HEK293 (cell line): ENCODE results near the gene TDRKH.

Source experiments
- CTCF ChIA-PET: fragments of 350-600 bp; formaldehyde crosslinking; extraction: SDS; loops from one replicate; lab custom pipeline; 2021; ENCODE audit warnings: antibody characterized with exemption; lab: Yijun Ruan, JAX
- POLR2A ChIA-PET: fragments of 300-600 bp; formaldehyde crosslinking; extraction: SDS; loops from one replicate; lab custom pipeline; 2020; ENCODE audit warnings: antibody characterized with exemption, inconsistent platforms; lab: Yijun Ruan, JAX
- H3K27ac ChIP-seq: fragments of 200-500 bp; sonication (Bioruptor generic); 2 replicates; pipeline ENCODE4 v1.5.1; 2014; ENCODE audit warnings: low read depth, low read length, control low read depth, inconsistent platforms; ENCODE audit errors: extremely low read depth
- H3K36me3 ChIP-seq, 2 experiments: fragments of 200-500 bp in 1 of 2; sonication (Bioruptor generic) in 1 of 2; 1 replicate in 1 of 2; 2 replicates in 1 of 2; pipeline ENCODE4 v1.5.1; 2014 to 2017; ENCODE audit warnings: inconsistent platforms in 2 of 2, low read length in 2 of 2; ENCODE audit not compliant: control insufficient read depth in 2 of 2, insufficient read depth in 1 of 2
- H3K4me1 ChIP-seq: fragments of 200-500 bp; sonication (Bioruptor generic); 2 replicates; pipeline ENCODE4 v1.5.1; 2014; ENCODE audit warnings: mild to moderate bottlenecking, low read length, inconsistent platforms; ENCODE audit not compliant: control insufficient read depth, insufficient read depth
- H3K4me3 ChIP-seq: 2 replicates; pipeline ENCODE4 v1.5.1; 2011; ENCODE audit warnings: low read depth, mild to moderate bottlenecking, control low read depth, low read length, moderate library complexity
- H3K9me3 ChIP-seq: fragments of 200-500 bp; sonication (Bioruptor generic); 2 replicates; pipeline ENCODE4 v1.5.1; 2014; ENCODE audit warnings: low read depth, low read length, inconsistent platforms; ENCODE audit not compliant: control insufficient read depth, insufficient read depth
- FEZF1 ChIP-seq: fragments of 450-650 bp; formaldehyde crosslinking; IDR thresholded peaks from 2 replicates; pipeline ENCODE4 v1.5.1; 2016; ENCODE audit warnings: missing biosample characterization, missing genetic modification characterization
- YY1 ChIP-seq: fragments of 450-650 bp; formaldehyde crosslinking; IDR thresholded peaks from 2 replicates; pipeline ENCODE4 v1.5.1; 2018; ENCODE audit warnings: missing biosample characterization, missing genetic modification characterization
- ZBTB21 ChIP-seq: fragments of 450-650 bp; formaldehyde crosslinking; IDR thresholded peaks from 2 replicates; pipeline ENCODE4 v1.5.1; 2017; ENCODE audit warnings: missing biosample characterization, missing genetic modification characterization
- ZBTB48 ChIP-seq: fragments of 450-650 bp; formaldehyde crosslinking; IDR thresholded peaks from 2 replicates; pipeline ENCODE4 v1.5.1; 2016; ENCODE audit warnings: missing biosample characterization, missing genetic modification characterization
- ZIC2 ChIP-seq: fragments of 450-650 bp; formaldehyde crosslinking; IDR thresholded peaks from 2 replicates; pipeline ENCODE4 v1.5.1; 2016; ENCODE audit warnings: missing biosample characterization, missing genetic modification characterization
- ZNF114 ChIP-seq: fragments of 450-650 bp; formaldehyde crosslinking; IDR thresholded peaks from 2 replicates; pipeline ENCODE4 v1.5.0; 2017; ENCODE audit warnings: missing biosample characterization, missing genetic modification characterization
- ZNF155 ChIP-seq: fragments of 450-650 bp; formaldehyde crosslinking; IDR thresholded peaks from 2 replicates; pipeline ENCODE4 v1.5.1; 2016; ENCODE audit warnings: missing biosample characterization, missing genetic modification characterization
- ZNF19 ChIP-seq: fragments of 450-650 bp; formaldehyde crosslinking; IDR thresholded peaks from 2 replicates; pipeline ENCODE4; 2016; ENCODE audit warnings: missing biosample characterization, missing genetic modification characterization, low read depth
- ZNF239 ChIP-seq: fragments of 450-650 bp; formaldehyde crosslinking; IDR thresholded peaks from 2 replicates; pipeline ENCODE4 v1.5.1; 2016; ENCODE audit warnings: missing biosample characterization, missing genetic modification characterization
- ZNF266 ChIP-seq: fragments of 450-650 bp; formaldehyde crosslinking; IDR thresholded peaks from 2 replicates; pipeline ENCODE4 v1.5.1; 2016; ENCODE audit warnings: missing biosample characterization, missing genetic modification characterization, low read depth
- ZNF394 ChIP-seq: fragments of 450-650 bp; formaldehyde crosslinking; IDR thresholded peaks from 2 replicates; pipeline ENCODE4 v1.5.1; 2016; ENCODE audit warnings: missing biosample characterization, missing genetic modification characterization, mild to moderate bottlenecking, moderate library complexity, borderline replicate concordance
- ZNF423 ChIP-seq: fragments of 450-650 bp; formaldehyde crosslinking; IDR thresholded peaks from 2 replicates; pipeline ENCODE4 v1.5.1; 2016; ENCODE audit warnings: missing biosample characterization, missing genetic modification characterization
- ZNF426 ChIP-seq: fragments of 450-650 bp; formaldehyde crosslinking; IDR thresholded peaks from 2 replicates; pipeline ENCODE4 v1.5.1; 2017; ENCODE audit warnings: missing biosample characterization, missing genetic modification characterization, mild to moderate bottlenecking, inconsistent platforms, moderate library complexity
- ZNF677 ChIP-seq: fragments of 450-650 bp; IDR thresholded peaks from 2 replicates; pipeline ENCODE4 v1.5.0; 2018; ENCODE audit warnings: missing biosample characterization, mild to moderate bottlenecking, missing genetic modification characterization, moderate library complexity
- ZNF707 ChIP-seq: fragments of 450-650 bp; formaldehyde crosslinking; IDR thresholded peaks from 2 replicates; pipeline ENCODE4 v1.5.1; 2016; ENCODE audit warnings: missing biosample characterization, missing genetic modification characterization
- ZNF785 ChIP-seq: fragments of 450-650 bp; formaldehyde crosslinking; IDR thresholded peaks from 2 replicates; pipeline ENCODE4 v1.5.1; 2016; ENCODE audit warnings: missing biosample characterization, missing genetic modification characterization
- ZSCAN23 ChIP-seq: fragments of 450-650 bp; formaldehyde crosslinking; IDR thresholded peaks from 2 replicates; pipeline ENCODE4 v1.5.1; 2016; ENCODE audit warnings: missing biosample characterization, missing genetic modification characterization
- TF ChIP-seq, protein P1 (sequence below): fragments of 450-650 bp; formaldehyde crosslinking; IDR thresholded peaks from 2 replicates; pipeline ENCODE4 v1.5.1; 2017; ENCODE audit warnings: missing biosample characterization, missing genetic modification characterization
- TF ChIP-seq, protein P2 (sequence below): fragments of 450-650 bp; formaldehyde crosslinking; IDR thresholded peaks from 2 replicates; pipeline ENCODE4 v1.5.1; 2017; ENCODE audit warnings: missing biosample characterization, mild to moderate bottlenecking, missing genetic modification characterization, moderate library complexity
- TF ChIP-seq, protein P3 (sequence below): fragments of 450-650 bp; formaldehyde crosslinking; IDR thresholded peaks from 2 replicates; pipeline ENCODE4 v1.5.1; 2017; ENCODE audit warnings: missing biosample characterization, missing genetic modification characterization

Gene TDRKH

DNA sequence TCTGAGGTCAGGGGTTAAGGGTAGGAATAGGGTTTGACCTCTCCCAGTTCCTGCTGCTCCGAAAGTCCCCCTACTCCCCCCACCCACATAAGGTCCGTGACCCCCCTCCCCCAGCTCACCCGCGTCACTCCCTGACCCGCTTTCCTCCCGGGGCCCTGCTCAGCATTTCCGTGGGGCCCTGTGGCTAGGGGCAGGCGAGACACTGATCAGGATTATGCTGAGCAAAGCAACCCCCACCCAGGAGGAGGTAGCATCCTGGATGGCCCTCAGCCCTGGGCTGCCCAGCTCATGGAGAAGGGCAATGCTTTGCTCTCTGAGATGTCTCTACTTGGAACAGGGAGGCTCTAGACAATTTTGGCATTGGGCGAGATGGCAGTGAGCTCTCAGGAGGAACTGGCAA, 37.6 kb upstream of the TDRKH start:
- ChIA-PET POLR2A (interaction anchor here (0.6 kb wide), 1 partner anchor 73 kb away, joined by 3 read pairs; no protein-coding TSS in a partner anchor), CTCF (interaction anchor here (0.6 to 1.3 kb wide), 6 partner anchors 9 to 610 kb away, joined by 3 to 6 read pairs (median 4); no protein-coding TSS in a partner anchor)
- Histone ChIP-seq H3K4me1 (peaks cover 2% of the 10 kb centered on the region), H3K4me3 (no peak overlapping the region), H3K36me3 (no peaks in the 10 kb centered on the region), H3K9me3 (no peaks in the 10 kb centered on the region), H3K27ac (no peak overlapping the region)
- TF ChIP-seq ZNF239 (tag by site-specific recombination) (no peak), ZNF426 (tag by site-specific recombination) (no peak), ZNF677 (tag by site-specific recombination) (no peak), ZNF19 (tag by site-specific recombination) (no peak), ZNF394 (tag by site-specific recombination) (no peak), ZIC2 (tag by site-specific recombination) (no peak), ZNF785 (no peak), ZNF423 (tag by site-specific recombination) (no peak), ZSCAN23 (no peak), ZNF155 (tag by site-specific recombination) (no peak), YY1 (no peak), ZBTB21 (no peak), ZNF266 (tag by site-specific recombination) (no peak), FEZF1 (tag by site-specific recombination) (no peak)
- TF ChIP-seq, protein P1, sequence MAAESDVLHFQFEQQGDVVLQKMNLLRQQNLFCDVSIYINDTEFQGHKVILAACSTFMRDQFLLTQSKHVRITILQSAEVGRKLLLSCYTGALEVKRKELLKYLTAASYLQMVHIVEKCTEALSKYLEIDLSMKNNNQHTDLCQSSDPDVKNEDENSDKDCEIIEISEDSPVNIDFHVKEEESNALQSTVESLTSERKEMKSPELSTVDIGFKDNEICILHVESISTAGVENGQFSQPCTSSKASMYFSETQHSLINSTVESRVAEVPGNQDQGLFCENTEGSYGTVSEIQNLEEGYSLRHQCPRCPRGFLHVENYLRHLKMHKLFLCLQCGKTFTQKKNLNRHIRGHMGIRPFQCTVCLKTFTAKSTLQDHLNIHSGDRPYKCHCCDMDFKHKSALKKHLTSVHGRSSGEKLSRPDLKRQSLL (tag by site-specific recombination) = no peak
- TF ChIP-seq, protein P2, sequence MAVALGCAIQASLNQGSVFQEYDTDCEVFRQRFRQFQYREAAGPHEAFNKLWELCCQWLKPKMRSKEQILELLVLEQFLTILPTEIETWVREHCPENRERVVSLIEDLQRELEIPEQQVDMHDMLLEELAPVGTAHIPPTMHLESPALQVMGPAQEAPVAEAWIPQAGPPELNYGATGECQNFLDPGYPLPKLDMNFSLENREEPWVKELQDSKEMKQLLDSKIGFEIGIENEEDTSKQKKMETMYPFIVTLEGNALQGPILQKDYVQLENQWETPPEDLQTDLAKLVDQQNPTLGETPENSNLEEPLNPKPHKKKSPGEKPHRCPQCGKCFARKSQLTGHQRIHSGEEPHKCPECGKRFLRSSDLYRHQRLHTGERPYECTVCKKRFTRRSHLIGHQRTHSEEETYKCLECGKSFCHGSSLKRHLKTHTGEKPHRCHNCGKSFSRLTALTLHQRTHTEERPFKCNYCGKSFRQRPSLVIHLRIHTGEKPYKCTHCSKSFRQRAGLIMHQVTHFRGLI (tag by site-specific recombination) = no peak
- TF ChIP-seq, protein P3, sequence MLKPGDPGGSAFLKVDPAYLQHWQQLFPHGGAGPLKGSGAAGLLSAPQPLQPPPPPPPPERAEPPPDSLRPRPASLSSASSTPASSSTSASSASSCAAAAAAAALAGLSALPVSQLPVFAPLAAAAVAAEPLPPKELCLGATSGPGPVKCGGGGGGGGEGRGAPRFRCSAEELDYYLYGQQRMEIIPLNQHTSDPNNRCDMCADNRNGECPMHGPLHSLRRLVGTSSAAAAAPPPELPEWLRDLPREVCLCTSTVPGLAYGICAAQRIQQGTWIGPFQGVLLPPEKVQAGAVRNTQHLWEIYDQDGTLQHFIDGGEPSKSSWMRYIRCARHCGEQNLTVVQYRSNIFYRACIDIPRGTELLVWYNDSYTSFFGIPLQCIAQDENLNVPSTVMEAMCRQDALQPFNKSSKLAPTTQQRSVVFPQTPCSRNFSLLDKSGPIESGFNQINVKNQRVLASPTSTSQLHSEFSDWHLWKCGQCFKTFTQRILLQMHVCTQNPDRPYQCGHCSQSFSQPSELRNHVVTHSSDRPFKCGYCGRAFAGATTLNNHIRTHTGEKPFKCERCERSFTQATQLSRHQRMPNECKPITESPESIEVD (tag by site-specific recombination) = no peak

DNA sequence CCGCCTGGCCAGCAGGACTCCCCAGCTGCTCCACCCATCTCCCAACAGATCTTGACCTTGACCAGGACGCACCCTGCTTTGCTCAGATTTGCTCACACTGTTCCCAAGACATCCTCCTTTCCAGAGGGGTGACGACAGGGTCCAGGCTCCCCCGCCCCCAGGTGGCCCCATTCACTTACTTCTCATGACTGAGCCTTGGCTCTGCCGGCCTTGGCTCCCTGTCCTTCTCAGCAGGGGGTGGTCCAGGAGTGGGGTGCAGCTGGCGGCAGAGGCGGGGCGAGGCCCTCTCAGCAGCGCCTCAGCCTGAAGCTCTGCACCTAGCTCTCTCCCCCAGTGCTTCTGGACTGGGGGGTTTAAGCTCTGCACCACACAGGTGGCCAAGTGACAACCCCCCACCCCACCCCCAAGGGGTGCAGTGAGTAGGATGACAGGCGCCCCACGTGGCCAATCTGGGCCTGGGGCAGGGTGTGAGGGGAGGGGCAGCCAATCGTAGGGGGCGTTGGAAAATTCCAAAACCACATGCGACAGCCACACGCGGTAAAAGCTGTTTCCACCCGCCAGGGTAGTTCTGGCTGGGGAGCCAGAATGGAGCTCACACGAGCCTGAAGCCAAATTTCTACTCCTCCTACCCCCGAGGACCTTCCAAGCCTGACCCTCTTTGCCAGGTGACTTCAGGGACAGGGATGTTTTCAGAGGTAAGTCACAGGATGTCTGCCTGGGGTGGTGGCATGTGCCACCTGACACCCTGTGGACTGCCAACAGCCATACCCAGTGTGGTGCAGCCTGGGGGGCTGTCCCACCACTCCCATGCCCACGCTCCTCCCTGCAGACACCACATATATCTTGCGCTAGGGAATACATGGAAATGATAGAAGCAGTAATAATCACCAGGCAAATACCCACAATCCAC, 35.7 kb upstream of the TDRKH start:
- Histone ChIP-seq H3K36me3 (no peaks in the 10 kb centered on the region), H3K4me1 (peaks cover 2% of the 10 kb centered on the region), H3K4me3 (no peak overlapping the region), H3K27ac (no peak overlapping the region), H3K9me3 (no peaks in the 10 kb centered on the region)
- POLR2A ChIA-PET = no interaction called here
- CTCF ChIA-PET = interaction anchor here (1.3 kb wide), 1 partner anchor 10 kb away, joined by 3 read pairs; no protein-coding TSS in a partner anchor
- TF ChIP-seq ZNF114 (tag by site-specific recombination) = no peak
- peak; percentile 43 for TF ChIP-seq ZIC2 (tag by site-specific recombination)
- TF ChIP-seq ZNF707 (tag by site-specific recombination) = 0 out of 2 replicates have a peak, but pooled peaks have one; percentile 23
- peak; percentile 87 for TF ChIP-seq ZBTB48 (tag by site-specific recombination)
